ENCODE measurements around the gene TMEM229B.

- TF ChIP-seq SP1 (IDR thresholded peaks at IDR 0.05; ENCODE audit: low read depth), result no peak
- TF ChIP-seq ELF1 (IDR thresholded peaks at IDR 0.05; ENCODE audit: borderline replicate concordance, low read depth), result no peak
- TF ChIP-seq, protein P1, sequence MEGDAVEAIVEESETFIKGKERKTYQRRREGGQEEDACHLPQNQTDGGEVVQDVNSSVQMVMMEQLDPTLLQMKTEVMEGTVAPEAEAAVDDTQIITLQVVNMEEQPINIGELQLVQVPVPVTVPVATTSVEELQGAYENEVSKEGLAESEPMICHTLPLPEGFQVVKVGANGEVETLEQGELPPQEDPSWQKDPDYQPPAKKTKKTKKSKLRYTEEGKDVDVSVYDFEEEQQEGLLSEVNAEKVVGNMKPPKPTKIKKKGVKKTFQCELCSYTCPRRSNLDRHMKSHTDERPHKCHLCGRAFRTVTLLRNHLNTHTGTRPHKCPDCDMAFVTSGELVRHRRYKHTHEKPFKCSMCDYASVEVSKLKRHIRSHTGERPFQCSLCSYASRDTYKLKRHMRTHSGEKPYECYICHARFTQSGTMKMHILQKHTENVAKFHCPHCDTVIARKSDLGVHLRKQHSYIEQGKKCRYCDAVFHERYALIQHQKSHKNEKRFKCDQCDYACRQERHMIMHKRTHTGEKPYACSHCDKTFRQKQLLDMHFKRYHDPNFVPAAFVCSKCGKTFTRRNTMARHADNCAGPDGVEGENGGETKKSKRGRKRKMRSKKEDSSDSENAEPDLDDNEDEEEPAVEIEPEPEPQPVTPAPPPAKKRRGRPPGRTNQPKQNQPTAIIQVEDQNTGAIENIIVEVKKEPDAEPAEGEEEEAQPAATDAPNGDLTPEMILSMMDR (IDR thresholded peaks at IDR 0.05 in 2 of 3, conservative IDR thresholded peaks at IDR 0.05 in 1 of 3; ENCODE audit: borderline replicate concordance in 1 of 3, insufficient read depth in 1 of 3, low read depth in 2 of 3, low read length in 2 of 3), result no peak
- TF ChIP-seq SIN3A (IDR thresholded peaks at IDR 0.05; ENCODE audit: low read depth), result no peak
- TF ChIP-seq POLR2A (IDR thresholded peaks at IDR 0.05; ENCODE audit: borderline replicate concordance, extremely low read depth, insufficient read depth, insufficient read length), result no peak
- no peak for TF ChIP-seq MAX (IDR thresholded peaks at IDR 0.05)
- TF ChIP-seq EZH2phosphoT487 (IDR thresholded peaks at IDR 0.05; ENCODE audit: borderline replicate concordance), result no peak
- TF ChIP-seq, protein P2, sequence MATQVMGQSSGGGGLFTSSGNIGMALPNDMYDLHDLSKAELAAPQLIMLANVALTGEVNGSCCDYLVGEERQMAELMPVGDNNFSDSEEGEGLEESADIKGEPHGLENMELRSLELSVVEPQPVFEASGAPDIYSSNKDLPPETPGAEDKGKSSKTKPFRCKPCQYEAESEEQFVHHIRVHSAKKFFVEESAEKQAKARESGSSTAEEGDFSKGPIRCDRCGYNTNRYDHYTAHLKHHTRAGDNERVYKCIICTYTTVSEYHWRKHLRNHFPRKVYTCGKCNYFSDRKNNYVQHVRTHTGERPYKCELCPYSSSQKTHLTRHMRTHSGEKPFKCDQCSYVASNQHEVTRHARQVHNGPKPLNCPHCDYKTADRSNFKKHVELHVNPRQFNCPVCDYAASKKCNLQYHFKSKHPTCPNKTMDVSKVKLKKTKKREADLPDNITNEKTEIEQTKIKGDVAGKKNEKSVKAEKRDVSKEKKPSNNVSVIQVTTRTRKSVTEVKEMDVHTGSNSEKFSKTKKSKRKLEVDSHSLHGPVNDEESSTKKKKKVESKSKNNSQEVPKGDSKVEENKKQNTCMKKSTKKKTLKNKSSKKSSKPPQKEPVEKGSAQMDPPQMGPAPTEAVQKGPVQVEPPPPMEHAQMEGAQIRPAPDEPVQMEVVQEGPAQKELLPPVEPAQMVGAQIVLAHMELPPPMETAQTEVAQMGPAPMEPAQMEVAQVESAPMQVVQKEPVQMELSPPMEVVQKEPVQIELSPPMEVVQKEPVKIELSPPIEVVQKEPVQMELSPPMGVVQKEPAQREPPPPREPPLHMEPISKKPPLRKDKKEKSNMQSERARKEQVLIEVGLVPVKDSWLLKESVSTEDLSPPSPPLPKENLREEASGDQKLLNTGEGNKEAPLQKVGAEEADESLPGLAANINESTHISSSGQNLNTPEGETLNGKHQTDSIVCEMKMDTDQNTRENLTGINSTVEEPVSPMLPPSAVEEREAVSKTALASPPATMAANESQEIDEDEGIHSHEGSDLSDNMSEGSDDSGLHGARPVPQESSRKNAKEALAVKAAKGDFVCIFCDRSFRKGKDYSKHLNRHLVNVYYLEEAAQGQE (IDR thresholded peaks at IDR 0.05; ENCODE audit: low read depth), result no peak
- no peak for TF ChIP-seq EZH2 (IDR thresholded peaks at IDR 0.05)
- no peak for TF ChIP-seq YY1 (IDR thresholded peaks at IDR 0.05; ENCODE audit: extremely low read depth, insufficient replicate concordance, low read depth, low read length)
- no peak for TF ChIP-seq ZFX (IDR thresholded peaks at IDR 0.05)
- no peak for TF ChIP-seq EGR1 (IDR thresholded peaks at IDR 0.05; ENCODE audit: low read depth)
- TF ChIP-seq RAD21 (IDR thresholded peaks at IDR 0.05; ENCODE audit: low read depth), result no peak
These were observed 16.7 kb upstream of the TMEM229B start for GRCh38 chr14:67505254-67505653.

All from HCT116 (cell line).